Chondrocyte (in vitro differentiated cells): Measurements from ENCODE around the gene MAP10. TPM values are rescaled to one million over a fixed set of nuclear protein-coding genes. Genes with fewer than 3 reads are reported as not detected.

ENCODE experiments used
- DNase-seq: peaks from one replicate; pipeline ENCODE4 v3.0.0; 2021; ENCODE audit warnings: mixed read lengths, low spot score
- H3K27ac Mint-ChIP-seq: one replicate; pipeline ENCODE4 v1.8.0; 2021; ENCODE audit warnings: mild to moderate bottlenecking, moderate library complexity, mixed read lengths; ENCODE audit not compliant: unreplicated experiment
- H3K27me3 Mint-ChIP-seq: 2 replicates; pipeline ENCODE4 v1.8.0; 2021; ENCODE audit warnings: low read depth, mixed read lengths
- H3K36me3 Mint-ChIP-seq: 2 replicates; pipeline ENCODE4 v1.8.0; 2021; ENCODE audit warnings: low read depth, mixed read lengths
- H3K4me1 Mint-ChIP-seq: 2 replicates; pipeline ENCODE4 v1.8.0; 2021; ENCODE audit warnings: low read depth, mild to moderate bottlenecking, mixed read lengths
- H3K4me3 Mint-ChIP-seq: one replicate; pipeline ENCODE4 v1.8.0; 2021; ENCODE audit warnings: mild to moderate bottlenecking, moderate library complexity, mixed read lengths; ENCODE audit not compliant: unreplicated experiment
- H3K9me3 Mint-ChIP-seq: 2 replicates; pipeline ENCODE4 v1.8.0; 2021; ENCODE audit warnings: low read depth, mixed read lengths
- total RNA-seq: library from RNA; stranded (reverse); gene quantifications from 3 replicates; pipeline ENCODE4 v1.2.1, GENCODE V29; 2021
- TF ChIP-seq, protein P1 (sequence below): fragments of 200-600 bp; sonication (generic); IDR thresholded peaks from 2 replicates; pipeline ENCODE4 v1.5.0; 2021; ENCODE audit warnings: antibody characterized with exemption, mild to moderate bottlenecking, moderate library complexity

Gene MAP10
- total RNA-seq, 1 donor from 2014 or later: 1.0 TPM

DNA sequence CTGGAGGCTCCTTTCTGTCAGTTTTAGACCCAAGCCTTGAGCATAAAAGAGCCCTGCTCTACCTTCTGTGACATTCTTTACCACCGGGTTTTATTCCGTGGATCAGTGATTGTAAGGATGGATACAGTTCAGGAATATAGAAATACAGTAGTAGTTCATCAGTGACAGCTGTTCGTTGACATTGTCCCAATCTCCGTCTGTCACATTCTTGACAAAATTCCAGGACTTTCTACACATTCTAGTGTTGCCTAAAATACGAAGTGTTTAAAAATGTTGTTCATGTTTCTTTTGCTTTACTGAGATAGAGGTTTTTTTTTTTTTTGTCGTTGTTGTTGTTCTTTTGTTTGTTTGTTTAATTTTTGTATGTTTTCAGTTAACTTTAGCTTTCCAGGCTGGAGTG is 29.9 kb downstream of the MAP10 start:
- TF ChIP-seq, protein P1, sequence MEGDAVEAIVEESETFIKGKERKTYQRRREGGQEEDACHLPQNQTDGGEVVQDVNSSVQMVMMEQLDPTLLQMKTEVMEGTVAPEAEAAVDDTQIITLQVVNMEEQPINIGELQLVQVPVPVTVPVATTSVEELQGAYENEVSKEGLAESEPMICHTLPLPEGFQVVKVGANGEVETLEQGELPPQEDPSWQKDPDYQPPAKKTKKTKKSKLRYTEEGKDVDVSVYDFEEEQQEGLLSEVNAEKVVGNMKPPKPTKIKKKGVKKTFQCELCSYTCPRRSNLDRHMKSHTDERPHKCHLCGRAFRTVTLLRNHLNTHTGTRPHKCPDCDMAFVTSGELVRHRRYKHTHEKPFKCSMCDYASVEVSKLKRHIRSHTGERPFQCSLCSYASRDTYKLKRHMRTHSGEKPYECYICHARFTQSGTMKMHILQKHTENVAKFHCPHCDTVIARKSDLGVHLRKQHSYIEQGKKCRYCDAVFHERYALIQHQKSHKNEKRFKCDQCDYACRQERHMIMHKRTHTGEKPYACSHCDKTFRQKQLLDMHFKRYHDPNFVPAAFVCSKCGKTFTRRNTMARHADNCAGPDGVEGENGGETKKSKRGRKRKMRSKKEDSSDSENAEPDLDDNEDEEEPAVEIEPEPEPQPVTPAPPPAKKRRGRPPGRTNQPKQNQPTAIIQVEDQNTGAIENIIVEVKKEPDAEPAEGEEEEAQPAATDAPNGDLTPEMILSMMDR: no peak
- H3K36me3 Mint-ChIP-seq: peaks cover 2% of the 10 kb centered on the region
- DNase-seq: no peak
- H3K4me1 Mint-ChIP-seq: no peaks in the 10 kb centered on the region
- no peak overlapping the region for H3K4me3 Mint-ChIP-seq
- H3K9me3 Mint-ChIP-seq: no peaks in the 10 kb centered on the region
- H3K27ac Mint-ChIP-seq: no peak overlapping the region
- H3K27me3 Mint-ChIP-seq: peaks cover 2% of the 10 kb centered on the region

DNA sequence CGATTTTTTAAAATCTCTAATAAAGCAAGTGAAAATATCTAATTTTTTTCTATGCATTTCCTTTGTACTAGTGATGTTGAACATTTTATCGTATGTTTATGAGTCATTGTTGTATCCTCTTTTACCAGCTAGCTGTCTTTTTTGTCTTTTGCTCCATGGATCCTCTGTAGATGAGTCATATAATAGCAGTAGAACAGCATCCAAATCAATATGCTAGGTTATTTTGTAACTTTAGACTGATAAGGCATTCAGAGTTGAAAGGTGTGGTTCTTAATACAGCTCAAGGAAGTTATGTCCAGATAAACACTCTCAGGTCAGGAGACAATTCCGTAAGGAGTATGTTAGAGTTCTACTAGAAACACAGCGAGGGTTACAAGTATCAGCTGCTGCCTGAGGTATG is 31.9 kb downstream of the MAP10 start:
- H3K4me3 Mint-ChIP-seq: no peak overlapping the region
- TF ChIP-seq, protein P1: no peak
- H3K9me3 Mint-ChIP-seq: peaks cover 10% of the 10 kb centered on the region
- peaks cover 2% of the 10 kb centered on the region for H3K27me3 Mint-ChIP-seq
- H3K36me3 Mint-ChIP-seq: peaks cover 2% of the 10 kb centered on the region
- DNase-seq: no peak
- H3K4me1 Mint-ChIP-seq: no peaks in the 10 kb centered on the region
- no peak overlapping the region for H3K27ac Mint-ChIP-seq

DNA sequence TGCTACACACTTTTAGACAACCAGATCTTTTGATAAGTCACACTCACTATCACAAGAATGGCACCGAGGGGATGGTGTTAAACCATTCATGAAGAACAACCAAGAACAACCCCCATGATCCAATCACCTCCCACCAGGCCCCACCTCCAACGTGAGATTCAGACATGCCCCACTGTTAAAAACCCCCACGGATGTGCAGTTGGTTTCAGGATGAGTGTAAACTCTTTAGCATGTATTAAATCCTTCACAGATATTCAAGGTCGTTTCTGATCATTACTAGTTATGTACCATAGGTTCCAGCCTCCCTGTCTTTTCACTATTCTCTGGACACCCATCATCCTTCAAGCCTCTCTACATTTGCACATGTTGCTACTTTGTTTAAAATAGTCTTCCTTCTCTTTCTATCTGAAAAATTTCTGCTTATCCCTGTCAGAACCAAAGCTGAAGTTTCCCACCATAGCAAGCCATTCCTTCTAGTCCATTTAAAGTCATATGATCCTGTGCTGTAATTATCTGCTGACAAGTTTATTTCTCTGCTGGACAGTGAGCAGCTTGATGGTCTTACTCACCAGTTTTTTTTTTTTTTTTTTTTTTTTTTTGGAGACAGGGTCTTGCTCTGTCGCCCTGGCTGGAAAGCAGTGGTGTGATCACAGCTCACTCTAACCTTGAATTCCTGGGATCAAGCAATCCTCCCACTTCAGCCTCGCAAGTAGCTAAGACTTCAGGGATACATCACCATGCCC is 36.8 kb downstream of the MAP10 start:
- Mint-ChIP-seq H3K27me3 (no peaks in the 10 kb centered on the region), H3K9me3 (peaks cover 10% of the 10 kb centered on the region), H3K27ac (no peak overlapping the region), H3K4me3 (no peak overlapping the region), H3K36me3 (no peaks in the 10 kb centered on the region), H3K4me1 (no peaks in the 10 kb centered on the region)
- DNase-seq: no peak
- TF ChIP-seq, protein P1: no peak

DNA sequence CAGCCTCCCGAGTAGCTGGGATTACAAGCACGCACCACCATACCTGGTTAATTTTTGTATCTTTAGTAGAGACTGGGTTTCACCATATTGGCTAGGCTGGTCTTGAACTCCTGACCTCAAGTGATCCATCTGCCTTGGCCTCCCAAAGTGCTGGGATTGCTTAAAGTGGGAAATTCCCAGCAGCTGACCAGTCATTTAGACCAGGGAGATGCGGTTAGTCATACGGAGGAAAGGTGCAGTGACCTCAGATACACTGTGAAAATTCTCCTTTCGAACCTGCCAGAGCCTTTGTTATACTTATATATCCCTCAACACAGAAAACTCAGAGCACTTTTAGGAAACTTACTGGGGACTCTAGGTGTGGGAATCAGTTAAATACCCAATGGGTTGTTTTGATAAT is 39.6 kb downstream of the MAP10 start:
- Mint-ChIP-seq H3K9me3 (peaks cover 10% of the 10 kb centered on the region), H3K27me3 (no peaks in the 10 kb centered on the region), H3K4me3 (no peak overlapping the region), H3K27ac (no peak overlapping the region), H3K4me1 (no peaks in the 10 kb centered on the region), H3K36me3 (no peaks in the 10 kb centered on the region)
- no peak for DNase-seq
- TF ChIP-seq, protein P1: no peak

DNA sequence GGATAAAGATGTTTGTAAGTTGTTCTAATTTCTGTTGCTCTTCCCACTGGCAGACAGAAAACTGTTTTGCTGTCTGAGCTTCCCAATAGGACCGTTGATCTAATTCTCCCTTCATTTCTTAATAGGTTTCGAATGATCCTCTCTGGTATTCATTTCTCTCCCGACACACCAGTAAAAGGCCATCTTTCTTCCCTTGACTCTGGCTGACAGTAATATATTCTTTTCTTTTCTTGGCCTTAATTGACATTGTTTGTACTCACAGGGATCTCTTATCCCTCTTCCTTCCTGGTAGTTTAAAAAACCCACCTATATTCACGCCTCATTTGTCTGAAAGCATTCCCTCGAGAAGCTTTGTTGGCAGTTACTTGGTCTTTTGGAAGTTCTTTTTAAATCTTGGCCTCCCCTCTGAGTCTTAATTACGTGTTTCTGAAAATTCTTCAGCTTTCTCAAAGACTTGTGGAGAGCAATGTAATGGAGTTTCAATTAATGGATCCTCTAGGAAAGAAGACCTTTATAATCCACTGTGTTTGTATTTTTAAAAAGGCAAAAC is 40.3 kb downstream of the MAP10 start:
- DNase-seq: no peak
- no peaks in the 10 kb centered on the region for H3K36me3 Mint-ChIP-seq
- no peaks in the 10 kb centered on the region for H3K27me3 Mint-ChIP-seq
- peaks cover 9% of the 10 kb centered on the region for H3K9me3 Mint-ChIP-seq
- no peak overlapping the region for H3K4me3 Mint-ChIP-seq
- TF ChIP-seq, protein P1: no peak
- no peaks in the 10 kb centered on the region for H3K4me1 Mint-ChIP-seq
- H3K27ac Mint-ChIP-seq: no peak overlapping the region
